BE2C (cell line): Measurements from ENCODE around the gene RAI1.
A peak's percentile ranks its signal among the peaks of the same experiment; 100 is the strongest.

ENCODE experiments used
- DNase-seq: peaks from one replicate; pipeline ENCODE4 v3.0.0-alpha.2; 2020
- H3K27me3 ChIP-seq: fragments of 250-450 bp; sonication (Bioruptor Pico); 2 replicates; pipeline ENCODE4 v1.5.1; 2020; ENCODE audit warnings: mild to moderate bottlenecking
- H3K36me3 ChIP-seq: fragments of 250-450 bp; sonication (Bioruptor Pico); 2 replicates; pipeline ENCODE4 v1.5.1; 2020; ENCODE audit warnings: mild to moderate bottlenecking
- H3K4me1 ChIP-seq: fragments of 250-450 bp; sonication (Bioruptor Pico); 2 replicates; pipeline ENCODE4 v1.5.1; 2020
- H3K4me3 ChIP-seq: 2 replicates; pipeline ENCODE4 v1.5.1; 2011; ENCODE audit warnings: low read depth, low read length
- H3K9me3 ChIP-seq: fragments of 250-450 bp; sonication (Bioruptor Pico); 2 replicates; pipeline ENCODE4 v1.5.1; 2020
- TF ChIP-seq, protein P1 (sequence below): IDR thresholded peaks from 2 replicates; pipeline ENCODE4 v1.5.1; 2012; ENCODE audit warnings: mild to moderate bottlenecking, low read depth, low read length

RAI1 gene

GRCh38 chr17:17848311-17849082 is 167.2 kb downstream of the RAI1 start:
- Histone ChIP-seq H3K4me3 (no peak overlapping the region), H3K4me1 (peaks cover 9% of the 10 kb centered on the region), H3K9me3 (no peaks in the 10 kb centered on the region), H3K27me3 (no peaks in the 10 kb centered on the region), H3K36me3 (no peaks in the 10 kb centered on the region)
- no peak for DNase-seq
- TF ChIP-seq, protein P1, sequence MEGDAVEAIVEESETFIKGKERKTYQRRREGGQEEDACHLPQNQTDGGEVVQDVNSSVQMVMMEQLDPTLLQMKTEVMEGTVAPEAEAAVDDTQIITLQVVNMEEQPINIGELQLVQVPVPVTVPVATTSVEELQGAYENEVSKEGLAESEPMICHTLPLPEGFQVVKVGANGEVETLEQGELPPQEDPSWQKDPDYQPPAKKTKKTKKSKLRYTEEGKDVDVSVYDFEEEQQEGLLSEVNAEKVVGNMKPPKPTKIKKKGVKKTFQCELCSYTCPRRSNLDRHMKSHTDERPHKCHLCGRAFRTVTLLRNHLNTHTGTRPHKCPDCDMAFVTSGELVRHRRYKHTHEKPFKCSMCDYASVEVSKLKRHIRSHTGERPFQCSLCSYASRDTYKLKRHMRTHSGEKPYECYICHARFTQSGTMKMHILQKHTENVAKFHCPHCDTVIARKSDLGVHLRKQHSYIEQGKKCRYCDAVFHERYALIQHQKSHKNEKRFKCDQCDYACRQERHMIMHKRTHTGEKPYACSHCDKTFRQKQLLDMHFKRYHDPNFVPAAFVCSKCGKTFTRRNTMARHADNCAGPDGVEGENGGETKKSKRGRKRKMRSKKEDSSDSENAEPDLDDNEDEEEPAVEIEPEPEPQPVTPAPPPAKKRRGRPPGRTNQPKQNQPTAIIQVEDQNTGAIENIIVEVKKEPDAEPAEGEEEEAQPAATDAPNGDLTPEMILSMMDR, result no peak

DNA sequence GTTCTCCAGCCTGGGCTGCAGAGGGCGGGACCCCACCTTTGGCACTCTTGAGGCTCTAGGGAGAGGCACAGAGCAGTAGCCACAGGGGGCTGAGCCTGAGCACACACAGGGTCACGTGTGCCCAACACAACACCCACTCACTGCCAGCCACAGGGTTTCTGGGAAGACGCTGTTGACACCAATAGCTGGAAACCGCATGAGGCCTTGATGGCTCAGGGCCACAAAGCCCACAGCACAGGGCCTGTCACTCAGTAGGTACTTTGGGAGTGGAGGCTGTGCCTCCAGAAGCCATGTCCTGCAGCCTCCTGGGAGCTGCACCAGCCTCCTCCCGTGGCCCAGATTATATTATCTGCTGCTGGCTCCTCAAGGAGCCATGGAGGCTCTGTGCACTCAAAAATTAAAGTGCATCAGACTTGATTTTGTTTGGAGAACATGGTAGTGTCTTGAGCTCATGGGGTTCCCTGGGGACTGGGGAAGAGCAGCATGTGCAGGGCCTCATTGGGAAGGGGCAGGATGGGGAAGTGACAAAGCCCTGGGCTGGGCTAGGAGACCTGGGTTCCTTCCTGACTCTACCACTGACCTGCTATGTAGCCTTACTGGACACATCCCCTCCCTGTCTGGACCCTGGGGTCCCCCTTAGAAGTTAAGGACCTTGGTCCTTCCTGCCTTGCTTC is 168.0 kb downstream of the RAI1 start:
- no peak for DNase-seq

DNA sequence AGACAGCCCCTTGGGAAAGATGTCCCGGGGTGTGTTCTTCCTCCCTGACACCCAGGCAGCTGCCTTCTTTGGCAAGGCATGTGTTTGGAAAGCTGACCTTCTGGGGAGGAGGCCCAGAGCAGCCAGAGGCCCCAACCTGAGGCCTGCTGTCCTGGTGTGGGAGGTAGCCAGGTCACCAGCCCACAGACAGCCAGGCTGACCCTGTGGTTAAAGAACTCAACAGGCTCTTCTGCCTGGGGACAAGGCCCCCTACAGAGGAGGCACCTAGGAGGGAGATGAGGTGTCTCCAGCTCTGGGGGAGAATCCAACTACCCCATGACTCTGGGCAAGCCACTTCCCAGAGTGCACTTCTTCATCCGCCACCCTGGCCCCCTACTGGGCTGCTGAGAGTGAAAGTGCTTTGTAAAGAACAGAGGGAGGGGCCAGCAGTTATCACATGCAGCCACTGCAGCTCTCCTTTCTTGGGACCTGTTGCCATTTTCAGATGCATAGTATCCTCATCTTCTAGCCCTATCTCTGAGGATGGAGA is 168.7 kb downstream of the RAI1 start:
- no peaks in the 10 kb centered on the region for H3K27me3 ChIP-seq
- no peaks in the 10 kb centered on the region for H3K9me3 ChIP-seq
- TF ChIP-seq, protein P1, result peak; percentile 28; the same call in 1 of the 2 replicates
- DNase-seq, result no peak
- H3K4me1 ChIP-seq, result no peaks in the 10 kb centered on the region
- no peaks in the 10 kb centered on the region for H3K36me3 ChIP-seq
- H3K4me3 ChIP-seq, result no peak overlapping the region

More for the DNA sequence above, 168.0 kb downstream of the RAI1 start:
- H3K36me3 ChIP-seq, result no peaks in the 10 kb centered on the region
- peaks cover 3% of the 10 kb centered on the region for H3K4me1 ChIP-seq
- H3K9me3 ChIP-seq, result no peaks in the 10 kb centered on the region
- H3K4me3 ChIP-seq, result no peak overlapping the region
- TF ChIP-seq, protein P1, result no peak
- H3K27me3 ChIP-seq, result no peaks in the 10 kb centered on the region

DNA sequence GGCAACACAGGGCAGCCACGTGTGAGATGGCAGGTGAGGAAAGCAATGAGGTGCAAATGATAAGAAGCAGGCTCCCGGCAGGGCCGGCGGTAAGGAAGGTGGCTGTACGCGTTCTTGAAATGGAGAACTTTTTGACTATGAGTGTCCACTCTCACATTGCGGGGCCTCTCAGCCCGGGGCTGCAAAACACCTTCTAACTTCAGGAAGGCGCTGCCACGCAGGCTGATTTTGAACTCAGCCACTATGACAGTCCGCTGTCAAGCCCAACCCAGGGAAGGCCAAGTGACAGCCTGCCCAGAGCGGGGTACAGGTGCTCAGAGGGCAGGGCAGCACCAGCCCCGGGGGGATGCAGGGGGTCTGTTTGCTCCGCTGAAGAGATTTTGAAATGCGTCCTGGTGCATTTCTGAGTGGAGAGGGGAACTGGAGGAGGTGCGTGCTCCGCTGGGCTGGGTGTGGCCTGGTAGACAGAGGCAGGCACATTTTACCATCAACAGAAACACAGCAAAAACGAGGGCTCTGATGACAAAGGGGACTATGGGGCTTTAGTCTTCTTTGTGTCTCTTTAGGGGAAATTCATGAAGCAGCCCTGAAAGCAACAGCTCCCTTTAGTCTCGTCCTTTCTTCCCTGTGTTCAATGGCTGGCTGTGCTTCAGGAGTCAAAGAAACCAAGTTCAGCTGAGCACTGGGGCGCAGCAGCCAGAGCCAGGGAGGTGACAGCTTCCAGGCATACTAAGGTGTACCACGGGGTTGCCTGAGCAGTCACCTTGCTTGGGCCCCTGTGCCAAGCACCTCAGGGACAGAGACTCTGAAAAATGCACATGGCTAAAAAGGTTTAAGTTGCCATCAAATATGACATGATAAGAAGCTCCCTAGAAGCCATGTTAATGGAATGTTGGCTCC is 170.1 kb downstream of the RAI1 start:
- H3K4me1 ChIP-seq, result no peaks in the 10 kb centered on the region
- no peak for DNase-seq
- H3K4me3 ChIP-seq, result no peak overlapping the region
- no peaks in the 10 kb centered on the region for H3K36me3 ChIP-seq
- H3K27me3 ChIP-seq, result no peaks in the 10 kb centered on the region
- TF ChIP-seq, protein P1, result no peak
- H3K9me3 ChIP-seq, result no peaks in the 10 kb centered on the region

DNA sequence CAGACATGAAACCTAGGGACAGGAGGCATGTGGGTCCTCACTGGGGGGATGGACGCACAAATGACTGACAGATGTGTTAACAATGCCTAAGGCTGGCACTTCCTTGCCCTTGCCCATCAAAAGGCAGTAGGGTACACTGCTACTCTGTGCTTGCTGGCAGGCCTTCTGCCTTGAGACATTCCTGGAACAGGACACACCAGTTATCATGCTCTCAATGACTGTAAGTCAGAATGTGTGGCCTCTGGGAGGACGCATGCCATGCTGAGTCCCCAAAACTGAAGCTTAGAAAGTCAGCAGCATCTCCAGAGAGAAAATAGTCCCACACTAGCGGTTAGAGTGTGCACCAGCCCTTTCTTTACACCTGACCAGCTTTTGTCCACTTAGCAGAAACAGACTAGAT is 171.7 kb downstream of the RAI1 start:
- Histone ChIP-seq H3K27me3 (no peaks in the 10 kb centered on the region), H3K4me3 (no peak overlapping the region), H3K9me3 (no peaks in the 10 kb centered on the region), H3K4me1 (no peaks in the 10 kb centered on the region), H3K36me3 (no peaks in the 10 kb centered on the region)
- DNase-seq, result no peak
- TF ChIP-seq, protein P1, result no peak
